ENCODE measurements around the gene MST1.

MST1 gene

DNA sequence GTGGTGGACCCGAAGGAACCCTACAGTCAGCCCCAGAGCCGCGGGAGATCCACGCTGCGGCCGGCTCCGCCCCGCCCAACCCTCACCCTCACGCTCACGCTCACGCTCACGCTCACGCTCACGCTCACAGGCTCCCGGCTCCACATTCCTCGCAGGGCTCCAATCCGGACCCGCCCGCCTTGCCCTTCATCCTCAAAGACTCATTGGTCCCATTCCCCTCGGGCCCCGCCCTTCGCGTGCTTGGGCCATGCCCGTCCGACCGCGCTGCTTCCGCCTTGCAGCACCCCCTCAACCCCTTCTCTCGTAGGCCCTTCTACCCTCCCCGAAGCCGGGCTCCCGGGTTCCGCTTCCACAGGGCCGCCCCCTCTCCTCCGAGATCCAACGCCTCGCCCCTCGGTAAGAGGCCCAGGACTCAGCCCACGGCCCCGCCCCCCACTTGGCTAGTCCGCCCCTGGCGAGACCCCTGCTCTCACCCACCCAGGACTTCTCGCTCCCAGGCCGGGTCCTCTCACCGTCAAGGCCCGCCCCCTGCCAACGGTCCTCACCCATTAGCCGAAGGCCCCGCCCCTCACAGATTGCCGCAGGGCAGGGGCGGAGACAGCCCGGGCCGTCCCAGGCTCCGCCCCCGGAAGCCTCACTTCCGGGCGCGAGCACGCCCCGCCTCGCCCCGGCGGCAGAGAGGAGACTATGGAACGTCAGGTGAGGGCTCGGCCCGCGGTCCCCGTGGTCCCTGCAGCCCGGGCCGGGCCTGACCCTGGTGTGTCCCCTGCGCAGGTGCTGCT is 15.4 kb downstream of the MST1 start, which contains the start of gene APEH:
APEH (plus strand) TSS at position 637 of the 782 bp plus-strand sequence; CDS start at position 688, 51 bp downstream.
- DNase-seq: peak; percentile 93 to 99 (median 95)

DNA sequence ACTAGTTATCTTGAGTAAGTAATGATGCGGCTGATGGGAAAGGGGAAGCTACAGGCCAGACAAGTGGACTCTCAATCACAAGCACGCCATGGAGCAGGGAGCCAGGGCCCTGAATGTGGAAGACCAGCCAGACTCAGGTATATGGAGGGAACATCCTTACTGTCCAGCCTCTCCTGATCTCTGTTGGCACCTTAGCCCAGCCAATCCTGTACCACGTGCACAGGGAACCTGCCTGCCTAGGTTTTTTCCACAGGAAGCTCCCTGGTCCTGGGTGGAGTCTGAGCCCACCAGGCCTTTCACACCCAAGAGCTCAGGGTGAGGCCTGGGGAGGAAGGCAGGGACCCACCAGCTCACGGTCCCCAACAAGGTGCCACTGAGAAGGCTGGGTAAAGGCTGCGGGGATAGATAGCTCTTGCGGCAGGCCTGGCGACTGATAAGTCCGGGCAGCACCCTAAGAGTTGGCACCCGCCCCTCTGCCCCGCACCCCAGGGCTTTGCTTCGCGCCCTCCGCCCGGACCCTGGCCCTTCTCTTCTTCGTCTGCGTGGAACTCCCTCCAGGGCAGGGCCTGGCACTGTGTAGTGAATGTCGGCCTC is 16.1 kb downstream of the MST1 start:
- no peak for DNase-seq

DNA sequence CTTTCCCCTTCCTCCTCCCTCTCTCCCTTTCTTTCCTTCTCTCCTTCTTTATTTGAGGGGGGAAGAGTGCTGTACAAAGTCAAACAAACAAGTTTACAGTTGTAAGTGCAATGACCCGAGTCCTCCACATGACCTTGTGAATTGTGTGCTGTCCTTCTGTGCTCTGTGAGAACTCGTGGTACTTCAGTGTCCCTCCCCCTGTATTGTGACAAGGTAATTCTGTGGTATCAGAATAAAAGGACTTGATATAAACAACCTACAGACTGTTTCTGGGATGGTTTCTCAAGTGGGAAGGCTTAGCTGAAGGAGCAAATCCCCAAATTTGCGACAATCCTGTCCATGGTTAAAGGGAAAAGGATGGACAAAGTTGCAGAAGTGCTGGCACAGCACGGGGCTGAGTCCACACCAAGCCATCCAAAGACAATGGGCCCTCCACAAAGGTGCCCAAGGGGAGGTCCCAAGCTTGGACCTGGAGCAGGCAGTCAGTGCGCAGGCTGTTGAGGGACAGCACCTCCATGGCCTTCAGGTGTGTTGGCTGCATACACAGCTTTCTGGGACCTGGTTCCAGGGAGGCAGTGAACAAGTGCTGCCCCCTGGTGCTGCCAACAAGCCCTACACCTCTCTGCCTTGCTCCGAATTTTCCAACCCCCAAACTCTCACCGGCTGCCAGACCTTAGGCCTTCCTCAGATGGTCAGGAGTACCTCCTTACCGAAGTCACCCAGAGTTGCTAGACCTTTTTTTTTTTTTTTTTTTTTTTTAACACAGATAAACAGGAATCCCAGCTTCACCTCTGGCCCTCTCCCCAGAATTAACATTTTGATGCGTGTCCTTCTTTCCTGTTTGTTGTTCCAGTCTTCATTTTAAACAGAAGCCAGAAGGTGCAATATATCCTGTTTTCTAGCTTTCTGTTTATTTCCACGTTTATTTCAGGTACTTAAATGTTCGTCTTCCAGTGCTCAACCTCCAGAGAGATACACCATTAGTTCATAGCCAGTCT is 17.7 kb downstream of the MST1 start:
- peak; percentile 34 to 70 (median 64) for DNase-seq

DNA sequence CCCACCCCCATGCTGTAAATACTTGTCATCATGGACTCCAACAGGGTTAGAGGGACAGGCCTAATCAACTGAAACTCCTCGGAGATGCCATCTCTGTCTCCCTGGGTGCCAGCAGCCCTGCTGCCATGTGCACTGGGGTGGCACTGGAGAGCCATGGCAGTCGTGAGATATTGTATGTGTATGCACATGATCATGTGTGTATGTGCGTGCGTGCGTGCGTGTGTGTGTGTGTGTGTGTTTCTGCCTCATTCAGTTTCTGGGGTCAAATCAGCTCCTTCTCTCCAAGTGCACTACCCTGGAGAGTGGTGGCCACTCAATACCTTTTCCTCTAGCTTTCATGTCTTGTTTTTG is 18.4 kb downstream of the MST1 start:
- no peak for DNase-seq

DNA sequence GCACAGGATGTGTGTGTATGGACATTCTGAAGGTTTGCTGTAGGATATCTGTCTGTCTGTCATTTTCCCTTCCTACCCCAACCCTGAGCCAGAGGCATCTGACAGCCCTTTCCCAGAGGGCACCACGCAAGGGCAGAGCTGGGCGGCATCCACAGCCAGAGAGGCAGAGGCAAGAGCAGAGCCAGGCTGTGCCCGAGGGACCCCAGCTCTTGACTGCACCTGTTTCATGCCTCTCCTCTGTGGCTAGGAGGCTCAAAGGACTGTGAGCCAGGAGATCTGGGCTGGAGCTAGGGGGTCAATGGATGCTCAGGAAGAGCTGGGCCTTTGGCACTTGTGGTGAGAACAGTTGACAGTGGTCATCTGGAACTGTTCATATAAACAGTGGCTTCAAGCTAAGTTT is 19.9 kb downstream of the MST1 start:
- DNase-seq: no peak

DNA sequence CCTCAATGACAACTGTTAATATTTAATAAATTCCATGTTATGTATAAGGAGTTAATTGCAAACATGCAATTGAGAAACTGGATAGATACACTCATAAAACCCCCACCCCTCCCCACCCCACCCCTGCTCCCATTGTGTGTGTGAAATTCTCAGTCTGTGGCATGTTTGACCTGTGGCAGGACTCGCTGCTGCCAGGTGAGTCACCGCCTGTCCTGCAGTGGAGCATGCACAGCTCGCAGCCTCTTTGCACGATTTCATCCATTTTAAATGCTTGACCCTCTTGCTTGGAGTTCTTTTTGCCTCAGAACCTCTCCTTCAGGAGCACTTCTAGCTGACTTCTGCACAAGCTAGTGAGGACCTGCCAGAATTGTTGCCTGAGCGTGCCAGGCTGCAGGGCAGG is 20.4 kb downstream of the MST1 start:
- no peak for DNase-seq

DNA sequence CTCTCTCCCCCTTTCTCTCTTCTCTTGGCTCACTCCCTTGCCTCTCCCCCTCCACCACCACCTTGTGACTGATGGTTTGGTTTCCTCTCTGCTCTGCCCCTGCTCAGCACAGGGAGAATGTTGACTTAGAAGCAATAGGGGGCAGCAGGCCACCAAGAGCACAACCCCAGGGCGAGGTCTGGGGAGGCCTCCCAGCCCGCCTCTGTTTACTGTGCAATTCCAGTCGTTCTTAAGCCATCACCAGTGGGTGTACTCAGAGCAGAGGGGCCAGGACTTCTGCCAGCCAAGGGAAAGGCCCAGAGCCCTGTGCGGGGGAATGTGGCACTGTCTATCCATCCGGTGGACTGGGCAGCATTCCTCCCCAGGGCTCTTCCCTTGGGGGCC is 20.9 kb downstream of the MST1 start:
- no peak for DNase-seq

DNA sequence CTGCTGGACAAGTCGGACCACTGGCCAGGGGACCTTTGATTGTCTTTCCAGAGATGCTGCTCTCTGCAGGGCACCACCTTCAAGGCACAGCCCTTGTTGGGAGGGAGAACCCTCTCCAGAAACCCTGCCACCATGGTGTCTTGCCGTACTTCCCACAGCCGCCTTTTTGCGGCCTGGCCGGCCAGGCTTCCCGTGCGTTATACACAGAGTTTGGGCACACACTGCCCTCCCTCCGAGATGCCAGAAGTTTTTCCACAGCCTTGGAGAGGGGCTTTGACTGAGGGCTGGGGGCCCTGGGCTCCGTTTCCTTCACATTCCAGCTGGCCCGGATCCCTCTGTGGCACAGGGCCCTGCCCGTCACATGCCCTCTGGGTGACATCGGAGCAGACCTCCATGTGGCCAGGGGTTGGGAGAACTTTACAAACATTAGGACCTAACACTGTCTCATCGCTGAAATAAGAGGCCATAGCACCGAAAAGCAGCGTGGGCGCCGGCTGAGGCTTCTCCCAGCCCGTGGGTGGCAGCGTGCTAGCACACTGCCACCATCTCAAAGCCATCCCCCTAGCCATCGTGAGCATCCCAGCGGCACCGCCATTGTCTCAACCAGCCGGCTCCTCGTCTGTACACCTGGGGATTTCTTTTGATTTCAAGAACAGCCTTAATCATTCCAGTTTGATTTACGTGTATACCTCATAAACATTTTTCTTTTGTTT is 21.4 kb downstream of the MST1 start:
- DNase-seq: no peak

DNA sequence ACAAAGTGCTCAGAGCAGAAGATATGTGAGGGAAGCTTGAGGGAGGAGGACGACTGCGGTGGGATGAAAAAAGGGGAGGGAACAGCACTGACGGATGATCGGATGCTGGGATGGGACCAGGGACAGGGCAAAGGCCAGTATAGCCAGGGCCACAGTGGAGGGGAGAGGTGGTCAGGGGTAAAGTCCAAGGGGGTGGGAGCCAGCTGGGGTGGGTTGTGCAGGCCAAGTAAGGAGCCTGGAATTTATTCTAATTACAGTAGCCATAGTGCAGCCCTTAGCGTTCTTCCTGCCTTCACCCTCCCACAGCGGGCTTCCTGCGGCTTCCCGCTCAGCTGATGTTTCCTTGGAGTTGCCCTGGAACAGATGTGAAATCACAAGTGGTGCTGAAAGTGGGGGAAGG is 22.7 kb downstream of the MST1 start:
- DNase-seq: no peak

DNA sequence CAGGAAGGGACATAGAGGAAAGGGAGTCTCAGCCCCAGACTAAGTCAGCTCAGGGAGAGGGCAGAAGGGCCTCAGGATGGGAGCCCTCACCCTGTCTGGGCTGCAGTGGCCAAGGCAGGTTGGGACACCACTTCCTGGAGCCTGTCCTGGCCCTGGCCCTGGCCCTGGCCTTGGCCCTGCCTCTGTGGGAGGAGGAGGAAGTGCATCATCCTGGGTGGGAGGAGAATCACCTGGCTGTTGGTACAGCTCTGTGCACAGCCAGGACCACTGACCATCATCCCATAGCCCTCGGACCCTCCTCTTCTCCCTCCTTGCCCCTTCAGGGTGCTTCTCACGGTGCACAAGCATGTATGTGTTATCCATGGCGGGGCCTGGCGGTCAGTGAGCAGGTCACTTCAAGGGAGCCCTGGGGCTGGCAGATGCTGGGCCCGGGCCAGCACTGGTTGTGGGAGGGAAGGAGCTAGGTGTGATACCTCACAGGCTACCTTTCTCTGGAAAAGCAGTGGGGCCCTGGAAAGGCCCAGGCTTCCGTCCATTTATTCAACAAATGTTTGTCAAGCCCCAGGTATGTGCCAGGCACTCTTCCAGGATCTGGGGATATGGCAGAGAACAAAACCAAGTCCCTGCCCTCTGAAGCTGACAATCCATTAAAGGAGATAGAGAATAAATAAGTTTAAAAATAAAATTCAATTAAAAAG is 23.3 kb downstream of the MST1 start:
- no peak for DNase-seq

DNA sequence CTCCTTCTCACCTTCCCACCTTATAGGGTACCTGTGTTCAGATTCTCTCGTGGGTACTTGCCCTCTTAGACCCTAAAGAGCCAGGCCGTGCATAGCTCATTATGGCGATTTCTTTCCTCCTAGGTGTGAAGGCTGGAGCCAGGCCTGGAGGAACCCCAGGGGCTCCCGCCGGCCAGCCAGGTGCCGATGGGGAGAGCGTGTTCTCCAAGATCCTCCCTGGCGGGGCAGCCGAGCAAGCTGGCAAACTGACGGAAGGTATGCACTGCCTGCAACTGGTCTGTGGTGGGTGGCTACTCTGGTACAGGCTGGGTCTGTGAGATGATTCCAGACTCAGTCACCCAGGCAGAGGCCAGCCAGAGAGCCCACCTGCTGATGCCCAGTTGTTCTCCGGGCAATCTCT is 25.0 kb downstream of the MST1 start:
- no peak for DNase-seq

DNA sequence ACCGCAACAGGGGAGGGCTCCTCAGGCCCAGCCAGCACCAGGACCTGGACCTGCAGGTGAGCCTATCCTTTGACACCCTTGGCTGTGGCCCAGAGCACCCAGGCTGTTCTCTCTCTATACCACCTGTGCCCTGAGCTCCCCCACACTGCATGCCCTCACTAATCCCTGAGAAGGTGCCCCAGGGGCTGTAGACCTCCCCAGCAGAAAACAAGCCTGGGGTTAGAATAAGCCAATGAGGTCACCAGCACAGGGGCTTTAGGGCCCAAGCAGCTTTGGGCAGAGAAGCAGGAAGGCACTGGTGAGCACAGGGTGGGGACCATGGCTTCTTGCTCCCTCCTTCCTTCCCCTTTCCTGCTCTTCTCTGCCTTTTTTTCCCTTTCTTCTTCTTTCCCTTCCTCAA is 25.4 kb downstream of the MST1 start:
- DNase-seq: no peak

DNA sequence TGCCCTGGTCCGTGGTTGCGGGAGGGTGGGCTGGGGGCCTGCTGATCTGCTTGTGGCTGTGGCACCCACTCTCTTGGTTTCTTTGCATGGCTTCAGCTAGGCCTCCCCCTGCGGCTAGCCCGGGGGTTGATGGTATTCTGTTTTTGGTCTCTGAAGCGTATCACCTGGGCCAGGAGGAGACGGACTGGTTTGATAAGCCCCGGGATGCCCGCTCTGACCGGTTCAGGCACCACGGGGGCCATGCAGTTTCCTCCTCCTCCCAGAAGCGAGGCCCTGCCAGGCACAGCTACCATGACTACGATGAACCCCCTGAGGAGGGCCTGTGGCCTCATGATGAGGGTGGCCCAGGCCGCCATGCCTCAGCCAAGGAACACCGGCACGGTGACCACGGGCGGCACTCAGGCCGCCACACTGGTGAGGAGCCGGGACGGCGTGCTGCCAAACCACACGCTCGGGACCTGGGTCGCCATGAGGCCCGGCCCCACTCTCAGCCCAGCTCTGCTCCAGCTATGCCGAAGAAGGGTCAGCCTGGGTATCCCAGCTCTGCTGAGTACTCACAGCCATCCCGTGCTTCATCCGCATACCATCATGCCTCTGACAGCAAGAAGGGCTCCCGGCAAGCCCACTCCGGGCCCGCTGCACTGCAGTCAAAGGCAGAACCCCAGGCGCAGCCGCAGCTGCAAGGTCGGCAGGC is 26.4 kb downstream of the MST1 start:
- no peak for DNase-seq

DNA sequence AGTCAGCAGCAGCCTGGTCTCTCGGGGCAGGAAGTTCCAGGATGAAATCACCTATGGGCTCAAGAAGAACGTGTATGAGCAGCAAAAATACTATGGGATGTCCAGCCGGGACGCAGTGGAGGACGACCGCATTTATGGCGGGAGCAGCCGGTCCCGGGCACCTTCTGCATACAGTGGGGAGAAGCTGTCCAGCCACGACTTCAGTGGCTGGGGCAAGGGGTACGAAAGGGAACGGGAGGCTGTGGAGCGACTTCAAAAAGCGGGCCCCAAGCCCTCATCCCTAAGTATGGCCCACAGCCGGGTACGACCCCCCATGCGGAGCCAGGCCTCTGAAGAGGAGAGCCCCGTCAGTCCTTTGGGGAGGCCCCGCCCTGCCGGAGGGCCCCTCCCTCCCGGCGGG is 27.3 kb downstream of the MST1 start:
- DNase-seq: no peak

DNA sequence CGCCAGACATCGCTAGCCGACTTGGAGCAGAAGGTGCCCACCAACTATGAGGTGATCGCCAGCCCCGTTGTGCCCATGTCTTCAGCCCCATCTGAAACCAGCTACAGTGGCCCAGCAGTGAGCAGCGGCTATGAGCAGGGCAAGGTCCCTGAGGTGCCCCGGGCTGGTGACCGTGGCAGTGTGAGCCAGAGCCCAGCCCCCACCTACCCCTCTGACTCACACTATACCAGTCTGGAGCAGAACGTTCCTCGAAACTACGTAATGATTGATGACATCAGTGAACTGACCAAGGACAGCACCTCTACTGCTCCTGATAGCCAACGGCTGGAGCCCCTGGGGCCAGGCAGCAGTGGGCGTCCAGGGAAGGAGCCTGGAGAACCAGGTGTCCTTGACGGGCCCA is 28.0 kb downstream of the MST1 start:
- DNase-seq: no peak

DNA sequence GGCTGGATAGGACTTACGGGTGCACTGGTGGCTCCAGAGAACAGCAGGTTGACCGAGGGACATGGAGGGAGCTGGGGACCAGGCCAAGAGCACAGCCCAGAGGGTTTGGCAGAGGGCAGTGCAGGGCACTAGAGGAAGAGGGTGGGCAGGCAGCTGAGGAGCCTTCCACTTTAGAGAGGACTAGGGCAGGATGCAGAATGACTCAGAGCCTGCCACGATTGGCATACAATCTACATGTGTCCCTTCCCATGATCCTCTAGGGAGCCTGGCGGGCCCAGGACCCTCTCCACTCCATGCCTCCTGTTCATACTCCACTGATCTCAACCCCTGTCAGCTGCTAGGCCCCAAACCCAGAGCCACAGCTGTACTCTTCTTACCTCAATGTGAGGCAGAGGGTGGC is 29.5 kb downstream of the MST1 start:
- no peak for DNase-seq

DNA sequence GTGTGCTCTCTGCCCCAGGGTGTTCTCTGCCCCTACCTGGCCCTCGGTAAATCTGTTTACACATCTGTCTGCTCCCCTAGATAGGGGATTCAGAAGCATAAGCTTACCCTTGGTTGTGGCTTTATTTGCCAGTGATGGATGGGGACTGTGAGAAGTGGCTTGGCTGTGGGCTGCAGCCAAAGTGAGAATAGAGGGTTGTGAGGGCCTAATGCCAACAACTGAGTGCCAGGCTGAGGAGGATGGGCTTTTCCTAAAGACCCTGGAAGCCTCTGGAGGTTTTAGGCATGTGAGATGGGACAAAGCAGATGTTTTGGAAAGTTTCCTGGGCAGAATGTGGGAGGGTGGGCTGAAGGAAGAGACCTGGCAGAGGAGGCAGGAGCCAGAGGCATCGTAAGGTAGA is 30.6 kb downstream of the MST1 start:
- no peak for DNase-seq

DNA sequence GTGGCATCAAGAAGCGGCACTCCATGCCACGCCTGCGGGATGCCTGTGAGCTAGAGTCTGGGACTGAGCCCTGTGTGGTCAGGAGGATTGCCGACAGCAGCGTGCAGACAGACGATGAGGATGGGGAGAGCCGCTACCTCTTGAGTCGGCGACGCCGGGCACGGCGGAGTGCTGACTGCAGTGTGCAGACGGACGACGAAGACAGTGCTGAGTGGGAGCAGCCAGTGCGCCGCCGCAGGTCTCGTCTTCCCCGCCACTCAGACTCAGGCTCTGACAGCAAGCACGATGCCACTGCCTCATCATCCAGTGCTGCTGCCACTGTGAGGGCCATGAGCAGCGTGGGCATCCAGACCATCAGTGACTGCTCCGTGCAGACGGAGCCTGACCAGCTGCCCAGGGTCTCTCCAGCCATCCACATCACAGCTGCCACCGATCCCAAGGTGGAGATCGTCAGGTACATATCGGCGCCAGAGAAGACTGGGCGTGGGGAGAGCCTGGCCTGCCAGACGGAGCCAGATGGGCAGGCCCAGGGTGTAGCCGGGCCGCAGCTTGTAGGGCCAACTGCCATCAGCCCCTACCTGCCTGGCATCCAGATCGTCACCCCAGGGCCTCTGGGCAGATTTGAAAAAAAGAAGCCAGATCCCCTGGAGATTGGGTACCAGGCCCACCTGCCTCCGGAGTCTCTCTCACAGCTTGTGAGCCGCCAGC is 31.9 kb downstream of the MST1 start:
- no peak for DNase-seq

DNA sequence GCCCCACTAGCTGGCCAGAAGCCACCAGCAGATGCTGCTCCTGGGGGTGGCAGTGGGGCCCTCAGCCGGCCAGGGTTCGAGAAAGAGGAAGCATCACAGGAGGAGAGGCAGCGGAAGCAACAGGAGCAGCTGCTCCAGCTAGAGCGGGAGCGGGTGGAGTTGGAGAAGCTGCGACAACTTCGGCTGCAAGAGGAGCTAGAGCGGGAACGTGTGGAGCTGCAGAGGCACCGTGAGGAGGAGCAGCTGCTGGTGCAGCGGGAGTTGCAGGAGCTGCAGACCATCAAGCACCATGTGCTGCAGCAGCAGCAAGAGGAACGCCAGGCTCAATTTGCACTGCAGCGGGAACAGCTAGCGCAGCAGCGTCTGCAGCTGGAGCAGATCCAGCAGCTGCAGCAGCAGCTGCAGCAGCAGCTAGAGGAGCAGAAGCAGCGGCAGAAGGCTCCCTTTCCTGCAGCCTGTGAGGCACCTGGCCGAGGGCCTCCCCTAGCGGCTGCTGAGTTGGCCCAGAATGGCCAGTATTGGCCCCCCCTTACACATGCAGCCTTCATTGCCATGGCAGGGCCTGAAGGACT is 32.6 kb downstream of the MST1 start:
- no peak for DNase-seq

DNA sequence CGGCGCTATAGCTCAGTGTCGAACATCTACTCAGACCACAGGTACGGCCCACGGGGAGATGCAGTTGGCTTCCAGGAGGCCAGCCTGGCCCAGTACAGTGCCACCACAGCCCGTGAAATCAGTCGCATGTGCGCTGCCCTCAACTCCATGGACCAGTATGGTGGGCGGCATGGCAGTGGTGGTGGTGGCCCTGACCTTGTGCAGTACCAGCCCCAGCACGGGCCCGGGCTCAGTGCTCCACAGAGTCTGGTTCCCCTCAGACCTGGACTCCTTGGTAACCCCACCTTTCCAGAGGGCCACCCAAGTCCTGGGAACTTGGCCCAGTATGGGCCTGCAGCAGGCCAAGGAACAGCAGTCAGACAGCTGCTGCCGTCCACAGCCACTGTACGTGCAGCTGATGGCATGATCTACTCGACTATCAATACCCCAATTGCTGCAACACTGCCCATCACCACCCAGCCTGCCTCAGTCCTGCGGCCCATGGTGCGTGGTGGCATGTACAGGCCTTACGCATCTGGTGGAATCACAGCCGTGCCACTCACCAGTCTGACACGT is 33.5 kb downstream of the MST1 start:
- DNase-seq: no peak
